Left renal cortex interstitium (tissue), 4 donors: ENCODE measurements around the gene PTPN22. TPM values are rescaled to one million over a fixed set of nuclear protein-coding genes. Genes with fewer than 3 reads are reported as not detected.
A peak's percentile ranks its signal among the peaks of the same experiment; 100 is the strongest.

ENCODE experiments used
- DNase-seq, 4 donors: peaks; one replicate each; pipeline ENCODE4 v3.0.0-alpha.2; 2013; ENCODE audit warnings: low read depth in 4 of 4, low spot score in 2 of 4, missing footprints in 1 of 4
- polyA plus RNA-seq, 4 donors: library from polyadenylated mRNA; unstranded; fragments of 120-200 nt; gene quantifications; one replicate each; pipeline ENCODE4 v1.2.1, GENCODE V29; 2013; ENCODE audit not compliant: insufficient read length in 4 of 4

The PTPN22 gene
- under 1 TPM; 0.25 to 0.65 (median 0.45) TPM for polyA plus RNA-seq

GRCh38 chr1:113871597-113872113 is at the start of gene PTPN22:
PTPN22 (minus strand) TSS chr1:113871712.
- DNase-seq: no peak

GRCh38 chr1:113918243-113918642 is 46.7 kb upstream of the PTPN22 start:
- DNase-seq: no peak

- no peak for DNase-seq
These were observed 46.0 kb upstream of the PTPN22 start for GRCh38 chr1:113917400-113918082.

DNA sequence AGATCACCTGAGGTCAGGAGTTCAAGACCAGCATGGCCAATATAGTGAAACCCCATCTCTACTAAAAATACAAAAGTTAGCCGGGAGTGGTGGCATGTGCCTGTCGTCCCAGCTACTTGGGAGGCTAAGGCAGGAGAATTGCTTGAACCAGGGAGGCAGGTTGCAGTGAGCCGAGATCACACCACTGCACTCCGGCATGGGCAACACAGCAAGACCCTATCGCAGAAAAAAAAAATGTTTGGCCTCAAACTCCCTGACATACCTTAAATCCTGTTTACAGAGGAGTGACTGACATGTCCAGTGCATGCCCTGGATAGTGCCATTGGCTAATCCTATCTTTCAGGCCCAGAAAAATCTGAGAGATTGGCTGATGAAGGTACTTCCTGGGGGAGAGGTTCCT is 45.5 kb upstream of the PTPN22 start:
- no peak for DNase-seq

DNA sequence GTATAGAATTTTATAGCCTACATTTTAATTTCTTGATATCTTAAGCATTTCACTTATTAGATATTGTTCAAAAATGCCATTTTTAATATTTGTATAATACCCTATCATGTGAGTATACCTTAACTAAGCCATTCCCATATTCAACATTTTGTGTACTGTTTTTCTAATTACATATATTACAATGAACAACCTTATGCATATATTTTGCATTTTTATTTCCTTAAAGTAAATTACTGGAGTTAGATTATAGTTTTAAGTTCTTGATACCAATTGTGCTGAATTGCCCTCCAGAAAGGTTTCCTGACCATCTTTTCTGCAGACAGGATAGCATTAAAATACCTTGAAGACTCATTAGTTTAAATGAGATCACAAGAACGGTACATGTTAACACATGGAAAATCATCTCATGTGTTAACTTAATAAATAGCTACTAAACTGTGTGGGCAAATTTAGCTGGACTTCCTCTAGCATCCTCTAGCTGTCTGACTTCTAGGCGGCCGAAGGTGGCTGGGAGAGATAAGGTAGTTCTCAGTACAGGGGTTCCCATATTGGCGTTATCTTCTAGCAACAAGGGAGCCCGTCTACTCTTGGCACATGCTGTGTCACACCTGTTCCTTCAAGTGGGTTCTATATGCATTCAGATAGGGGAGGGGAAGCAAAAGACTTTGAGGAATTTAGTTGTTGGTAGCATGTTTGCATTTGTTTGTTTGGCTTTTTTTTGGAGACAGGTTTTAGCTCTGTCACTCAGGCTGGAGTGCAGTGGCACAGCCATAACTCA is 42.6 kb upstream of the PTPN22 start:
- DNase-seq: no peak

DNA sequence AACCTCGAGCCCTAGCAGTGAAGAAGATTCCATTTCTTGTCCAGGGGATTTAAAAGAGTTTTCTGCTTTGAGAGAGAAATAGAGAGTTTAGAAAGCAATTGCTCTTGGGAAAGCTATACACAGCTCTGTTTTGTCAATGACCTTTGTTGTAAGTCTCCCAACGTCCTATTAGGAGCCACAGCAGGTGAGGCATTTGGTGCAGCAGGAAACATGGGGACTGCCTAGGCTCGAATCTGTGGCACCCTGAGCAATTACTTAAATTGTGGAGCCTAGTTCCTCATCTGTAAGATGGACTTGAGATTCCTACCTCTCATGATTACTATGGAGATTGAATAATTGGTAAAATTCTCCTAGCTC is 41.8 kb upstream of the PTPN22 start:
- no peak for DNase-seq

- no peak for DNase-seq
These were observed 41.2 kb upstream of the PTPN22 start for GRCh38 chr1:113912594-113913311.

- peak in 1 of 4 donors; percentile 3 for DNase-seq
These were observed 33.9 kb upstream of the PTPN22 start for GRCh38 chr1:113905435-113905861.

- DNase-seq: peak; percentile 95 to 100 (median 98)
These were observed 33.3 kb upstream of the PTPN22 start, which contains the start of the genes AP4B1 and DCLRE1B for GRCh38 chr1:113904674-113905434. AP4B1 (minus strand) TSS chr1:113904799; CDS start chr1:113904717, 82 bp downstream. DCLRE1B (plus strand) TSS chr1:113905326; CDS start chr1:113905587, 261 bp downstream.

- DNase-seq: no peak
These were observed 32.8 kb upstream of the PTPN22 start for GRCh38 chr1:113904293-113904673.

GRCh38 chr1:113903501-113904292 is 32.2 kb upstream of the PTPN22 start:
- no peak for DNase-seq

GRCh38 chr1:113901191-113901590 is 29.7 kb upstream of the PTPN22 start:
- DNase-seq: no peak

DNA sequence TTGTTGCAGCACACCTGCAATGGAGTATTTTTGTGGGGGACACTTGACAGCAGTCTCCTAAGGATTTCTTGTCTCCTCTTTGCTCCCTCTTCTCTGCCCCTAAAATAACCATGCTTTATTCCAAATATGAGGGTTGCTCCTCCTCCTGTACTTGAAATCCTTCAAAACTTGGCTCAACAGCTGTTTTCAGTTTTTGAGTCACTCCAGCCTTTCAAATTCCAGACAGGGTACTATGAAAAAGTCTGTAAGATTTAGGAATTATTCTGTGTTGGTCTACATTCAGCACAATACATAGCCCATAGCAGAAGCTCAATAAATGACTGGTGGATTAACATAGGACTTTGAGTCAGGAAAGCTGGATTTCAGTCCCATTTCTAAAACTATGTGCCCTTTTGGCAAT is 27.6 kb upstream of the PTPN22 start:
- DNase-seq: no peak

- no peak for DNase-seq
These were observed 26.8 kb upstream of the PTPN22 start for GRCh38 chr1:113898241-113898814.

- DNase-seq: no peak
These were observed 24.4 kb upstream of the PTPN22 start for GRCh38 chr1:113895961-113896360.

DNA sequence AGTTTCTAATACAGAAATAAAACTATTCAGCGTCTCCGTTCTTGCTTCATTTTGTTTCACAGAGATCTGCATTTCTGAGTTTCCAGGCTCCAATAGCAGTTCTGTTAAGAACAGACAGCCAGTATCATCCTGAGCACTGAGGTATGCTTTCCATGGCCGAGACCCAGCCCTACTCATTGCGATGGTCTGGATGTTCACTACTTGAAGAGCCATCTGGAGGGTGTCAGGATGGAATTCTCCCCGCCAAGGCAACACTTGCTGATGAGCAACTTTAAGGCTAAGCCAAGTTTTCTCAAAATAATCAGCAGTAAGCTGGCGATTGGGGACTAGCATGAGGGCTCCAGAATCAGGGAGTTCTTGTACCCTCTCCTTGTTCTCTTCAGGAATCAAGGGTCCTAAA is 23.6 kb upstream of the PTPN22 start:
- DNase-seq: no peak

DNA sequence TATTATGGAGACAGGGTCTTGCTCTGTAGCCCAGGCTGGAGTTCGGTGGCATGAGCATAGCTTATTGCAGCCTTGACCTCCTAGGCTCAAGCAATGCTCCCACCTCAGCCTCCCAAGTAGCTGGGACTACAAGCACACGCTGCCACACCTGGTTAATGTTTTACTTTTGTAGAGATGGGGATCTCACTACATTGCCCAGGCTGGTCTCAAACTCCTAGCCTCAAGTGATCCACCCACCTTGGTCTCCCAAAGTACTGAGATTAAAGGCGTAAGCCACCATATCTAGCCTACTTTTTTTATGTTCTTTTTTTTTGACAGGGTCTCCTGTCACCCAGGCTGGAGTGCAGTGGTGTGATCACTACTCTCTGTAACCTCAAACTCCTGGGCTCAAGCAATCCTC is 21.8 kb upstream of the PTPN22 start:
- DNase-seq: no peak

DNA sequence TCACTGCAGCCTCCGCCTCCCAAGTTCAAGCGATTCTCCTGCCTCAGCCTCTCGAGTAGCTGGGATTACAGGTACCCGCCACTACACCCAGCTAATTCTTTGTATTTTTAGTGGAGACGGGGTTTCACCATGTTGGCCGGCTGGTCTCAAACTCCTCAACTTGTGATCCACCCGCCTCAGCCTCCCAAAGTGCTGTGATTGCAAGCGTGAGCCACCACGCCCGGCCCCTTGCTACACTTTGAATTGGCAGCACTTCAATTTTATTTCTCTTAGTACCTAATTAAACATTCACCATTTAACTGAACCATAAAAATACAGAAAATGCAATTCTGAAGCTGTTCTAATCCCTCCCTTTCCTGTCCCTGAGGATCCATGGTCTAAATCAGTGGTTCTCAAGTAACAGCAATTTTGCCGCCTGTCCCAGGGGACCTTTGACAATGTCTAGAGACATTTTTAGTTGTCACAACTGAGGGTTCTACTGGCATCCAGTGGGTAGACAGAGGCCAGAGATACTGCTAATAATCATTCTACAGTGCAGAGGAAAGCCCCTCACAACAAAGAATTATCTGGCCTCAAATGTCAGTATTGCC is 20.2 kb upstream of the PTPN22 start:
- no peak for DNase-seq

GRCh38 chr1:113890816-113891215 is 19.3 kb upstream of the PTPN22 start:
- DNase-seq: no peak
